Dedifferentiated amniotic fluid mesenchymal stem cell (primary cell): ENCODE results near the gene NET1.
"Not testable (repeated sequence)": the region's sequence is repeated elsewhere in the genome, so short reads cannot be mapped to it uniquely, and the experiment has no call there.

Experiments
- DNase-seq: peaks from one replicate; pipeline ENCODE4 v3.0.0-alpha.2; 2016; ENCODE audit errors: extremely low spot score

NET1 gene

GRCh38 chr10:5465976-5466450 lies 53.7 kb downstream of the NET1 start:
- DNase-seq: no peak

GRCh38 chr10:5466451-5467206 lies 54.3 kb downstream of the NET1 start:
- peak; percentile 69 for DNase-seq

GRCh38 chr10:5467207-5467535 lies 54.8 kb downstream of the NET1 start:
- no peak for DNase-seq

DNA sequence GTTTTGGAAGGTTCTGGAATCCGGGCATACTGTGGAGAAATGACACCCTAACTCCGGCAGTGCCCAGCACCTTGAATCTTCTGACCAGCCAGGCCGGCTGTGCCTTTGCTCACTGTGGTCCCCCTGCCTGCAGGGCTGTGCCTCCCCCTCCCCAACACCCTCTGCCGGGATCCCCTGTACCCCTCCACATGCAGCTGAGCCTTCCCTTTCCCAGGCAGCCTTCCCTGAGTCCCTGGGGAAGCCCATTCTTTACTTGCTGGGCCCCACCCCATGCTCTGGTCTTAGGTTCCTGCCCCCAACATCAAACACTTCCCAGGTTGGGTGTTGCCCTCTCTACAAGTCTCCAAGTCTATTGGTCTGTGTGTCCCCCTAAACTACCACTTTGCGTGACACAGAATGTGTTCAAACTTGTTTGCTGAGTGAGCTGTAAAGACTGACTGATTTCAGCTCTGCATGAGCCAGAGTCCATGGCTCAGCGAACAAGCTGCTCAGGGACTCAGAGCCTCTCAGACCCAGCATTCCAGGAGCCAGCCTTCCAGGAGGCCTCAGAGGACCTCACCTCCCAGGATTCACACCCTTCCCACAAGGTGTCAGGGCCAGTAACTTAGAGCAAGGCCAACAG lies 55.4 kb downstream of the NET1 start:
- no peak for DNase-seq

DNA sequence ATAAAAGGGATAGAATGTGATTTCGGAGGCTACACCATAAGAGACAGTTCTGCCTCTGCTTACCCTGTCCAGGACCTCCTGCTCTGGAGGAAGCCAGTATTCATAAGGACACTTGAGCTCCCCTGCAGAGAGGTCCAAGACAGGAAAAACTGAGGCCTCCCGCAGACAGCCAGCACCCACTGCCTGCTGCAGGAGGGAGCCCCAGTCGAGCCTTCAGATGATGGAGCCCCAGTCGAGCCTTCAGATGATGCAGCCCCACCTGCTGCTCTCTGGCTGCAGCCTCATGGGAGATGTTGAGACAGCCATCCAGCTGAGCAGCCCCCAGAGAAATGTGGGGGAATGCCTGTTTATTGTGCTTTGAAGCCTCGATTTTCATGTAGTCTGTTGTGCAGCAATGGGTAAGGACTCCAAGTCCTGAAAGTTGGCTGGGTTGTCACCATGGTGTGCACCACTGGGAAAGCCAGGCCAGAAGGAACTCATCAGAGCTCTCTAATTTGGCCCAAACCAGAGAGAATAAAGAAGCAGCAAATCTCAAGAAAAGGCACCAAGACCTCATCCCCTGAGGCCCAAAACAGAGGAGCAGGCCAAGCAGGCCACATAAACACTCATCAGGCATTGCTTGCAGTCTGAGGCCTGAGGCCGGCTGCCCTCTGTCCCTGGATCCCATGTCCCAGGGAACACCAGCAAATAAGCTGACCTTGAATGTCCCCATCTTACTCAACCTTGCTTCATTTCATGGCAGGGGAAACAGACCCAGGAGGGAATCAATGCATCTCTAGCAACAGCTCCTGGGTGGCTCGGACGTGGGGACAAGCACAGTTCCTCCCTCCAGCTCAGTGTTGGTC lies 56.1 kb downstream of the NET1 start:
- no peak for DNase-seq

GRCh38 chr10:5469353-5470061 lies 57.1 kb downstream of the NET1 start:
- no peak for DNase-seq

- DNase-seq: no peak
Measured at GRCh38 chr10:5470062-5470751, 57.9 kb downstream of the NET1 start.

DNA sequence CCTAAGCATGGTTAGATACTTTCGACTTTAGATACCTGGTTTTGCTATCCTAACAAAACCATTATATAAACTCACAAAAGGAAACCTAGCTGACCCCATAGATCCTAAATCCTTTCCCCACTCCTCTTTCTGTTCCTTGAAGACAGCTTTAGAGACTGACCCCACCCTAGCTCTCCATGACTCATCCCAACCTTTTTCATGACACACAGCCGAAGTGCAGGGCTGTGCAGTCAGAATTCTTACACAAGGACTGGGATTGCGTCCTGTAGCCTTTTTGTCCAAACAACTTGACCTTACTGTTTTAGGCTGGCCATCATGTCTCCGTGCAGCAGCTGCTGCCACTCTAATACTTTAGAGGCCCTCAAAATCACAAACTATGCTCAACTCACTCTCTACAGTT lies 62.3 kb downstream of the NET1 start:
- not testable (repeated sequence) for DNase-seq

- DNase-seq: not testable (repeated sequence)
Measured at GRCh38 chr10:5475088-5475487, 62.7 kb downstream of the NET1 start.

- not testable (repeated sequence) for DNase-seq
Measured at GRCh38 chr10:5475974-5476807, 63.8 kb downstream of the NET1 start.

DNA sequence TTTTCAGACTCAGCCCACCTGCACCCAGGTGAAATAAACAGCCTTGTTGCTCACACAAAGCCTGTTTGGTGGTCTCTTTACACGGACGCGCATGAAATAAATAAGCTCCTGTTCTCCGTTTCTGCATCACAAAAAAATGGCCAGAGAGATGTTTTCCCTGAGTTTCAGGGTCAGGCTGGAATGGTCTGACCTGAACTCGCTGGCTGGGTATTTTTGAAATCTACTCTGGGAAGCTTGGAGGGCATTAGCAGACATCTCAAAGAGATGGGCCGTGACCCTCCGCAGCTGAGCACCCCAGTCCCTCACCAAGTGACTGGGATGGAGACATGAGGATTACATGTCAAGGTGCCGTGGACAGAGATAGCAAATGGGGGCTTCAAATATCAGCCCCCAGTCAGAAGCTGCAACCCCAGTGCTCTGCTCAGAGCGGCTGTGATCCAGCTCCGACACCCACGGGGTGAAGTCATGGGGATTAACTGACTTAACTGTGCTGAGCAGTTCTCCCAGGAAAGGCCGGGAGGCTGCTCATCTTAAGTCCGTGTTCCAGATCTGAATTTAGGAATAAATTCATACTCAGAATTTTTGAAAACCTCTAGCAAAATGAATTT lies 64.7 kb downstream of the NET1 start:
- DNase-seq: no peak

DNA sequence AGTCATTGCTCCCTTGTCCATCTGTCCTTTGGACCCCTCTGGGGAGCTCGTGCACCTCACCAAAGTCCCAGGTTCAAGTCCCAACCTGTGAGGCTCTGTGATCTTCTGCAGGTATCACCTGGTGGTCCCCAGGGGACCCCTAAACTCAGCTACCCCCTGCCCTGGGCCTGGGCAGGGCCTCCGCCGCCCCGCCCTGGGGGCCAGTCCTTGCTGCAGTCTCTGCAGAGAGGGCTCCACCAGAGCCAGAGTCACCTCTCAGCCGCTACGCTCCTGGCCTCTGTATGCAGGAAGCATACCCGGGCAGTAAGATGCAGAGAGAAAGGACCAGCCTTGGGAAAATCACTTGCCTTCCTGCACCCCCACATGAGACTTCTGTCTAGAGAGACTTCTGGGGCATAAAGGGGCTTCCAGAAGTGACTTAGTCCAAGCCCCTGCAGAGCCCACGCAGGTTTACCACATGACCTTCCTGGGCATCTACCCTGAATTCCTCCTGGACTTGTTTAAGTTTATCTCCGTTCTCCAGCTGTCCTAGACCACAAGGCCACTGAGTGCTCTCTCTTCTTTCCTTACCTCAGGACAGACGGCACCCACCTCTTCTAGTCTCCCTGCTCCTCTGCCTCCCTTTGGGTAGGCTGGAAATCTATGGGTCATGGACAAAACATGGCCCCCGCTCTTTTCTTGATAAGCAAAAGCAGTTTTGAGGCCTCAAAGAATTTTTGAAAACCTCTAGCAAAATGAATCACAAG lies 65.8 kb downstream of the NET1 start:
- no peak for DNase-seq

DNA sequence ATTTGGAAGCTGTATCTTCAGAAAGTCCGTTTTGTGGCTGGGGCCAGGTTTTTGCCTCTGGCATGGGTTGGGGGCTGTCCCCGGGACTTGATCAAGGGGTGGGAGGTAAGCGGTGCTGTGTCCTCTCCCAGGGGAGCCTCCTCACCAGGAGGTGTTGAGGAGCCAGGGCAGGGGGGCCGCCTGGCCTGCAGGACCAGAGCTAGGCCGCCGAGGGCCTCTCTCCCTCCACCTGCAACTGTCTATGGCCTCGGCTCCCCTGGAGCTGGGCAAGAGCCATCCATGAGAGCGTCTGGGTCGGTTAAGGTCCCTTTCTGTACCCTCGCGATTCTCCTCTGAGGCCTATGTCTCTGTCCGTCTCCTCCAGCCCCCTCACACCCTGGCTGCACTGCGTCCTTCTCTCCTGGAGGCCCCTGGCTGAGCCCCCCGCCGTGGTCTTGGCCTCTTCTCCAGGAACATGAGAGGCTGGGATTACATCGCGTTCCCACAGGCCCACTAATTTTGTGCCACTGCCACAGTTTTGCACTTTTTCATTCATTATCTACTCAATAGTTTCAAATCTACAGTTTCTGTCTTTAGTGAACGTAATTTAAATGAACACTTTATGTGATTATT lies 66.4 kb downstream of the NET1 start:
- no peak for DNase-seq

- no peak for DNase-seq
Measured at GRCh38 chr10:5479481-5480161, 67.3 kb downstream of the NET1 start.

- DNase-seq: no peak
Measured at GRCh38 chr10:5480162-5480941, 68.0 kb downstream of the NET1 start.

DNA sequence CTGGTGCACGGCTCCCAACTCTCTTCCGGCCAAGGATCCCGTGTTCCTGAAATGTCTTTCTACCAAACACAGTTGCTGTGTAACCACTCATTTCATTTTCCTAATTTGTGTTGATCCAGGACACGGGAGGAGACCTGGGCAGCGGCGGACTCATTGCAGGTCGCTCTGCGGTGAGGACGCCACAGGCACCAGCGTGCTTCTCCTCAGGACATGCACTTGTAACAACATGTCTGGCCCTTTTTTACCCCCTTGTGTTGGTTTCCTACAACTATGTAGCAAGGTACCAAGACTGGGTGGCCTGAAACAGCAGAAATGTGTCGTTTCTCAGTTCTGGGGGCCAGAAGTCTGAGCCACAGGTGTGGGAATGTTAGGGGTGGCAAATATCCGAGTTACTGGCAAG lies 68.8 kb downstream of the NET1 start:
- no peak for DNase-seq

DNA sequence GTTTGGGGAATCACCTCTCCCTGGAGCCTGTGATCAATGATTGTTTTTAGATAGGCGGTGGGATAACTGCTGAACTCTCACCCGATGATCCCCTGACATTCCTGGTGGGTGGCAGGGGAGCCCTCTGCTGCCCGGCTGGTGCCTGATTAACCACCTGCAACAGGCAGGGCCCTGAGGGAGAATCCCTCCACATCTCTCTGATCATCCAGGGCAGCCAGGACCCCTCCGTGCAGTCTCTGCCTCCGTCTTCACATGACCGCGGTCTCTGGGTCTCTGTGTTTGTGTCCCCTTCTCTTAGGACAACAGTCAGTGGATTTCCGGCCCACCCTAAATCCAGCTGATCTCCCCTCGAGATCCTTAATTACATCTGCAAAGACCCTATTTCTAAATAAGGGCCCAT lies 69.7 kb downstream of the NET1 start:
- no peak for DNase-seq

GRCh38 chr10:5484205-5484604 lies 71.8 kb downstream of the NET1 start:
- no peak for DNase-seq
